Large intestine (tissue), 3 donors: ENCODE results near the gene CDRT15. TPM values are rescaled to one million over a fixed set of nuclear protein-coding genes. Genes with fewer than 3 reads are reported as not detected.
"Not testable (repeated sequence)": the region's sequence is repeated elsewhere in the genome, so short reads cannot be mapped to it uniquely, and the experiment has no call there.

Experiments used
- DNase-seq, 2 donors: peaks; one replicate each; pipeline versions ENCODE4 v3.0.0 to v3.0.0-alpha.2; 2013
- H3K27ac ChIP-seq: one replicate; pipeline ENCODE4 v1.5.1; 2013; ENCODE audit warnings: low read length
- H3K27me3 ChIP-seq: 2 replicates; pipeline ENCODE4 v1.6.1; 2013; ENCODE audit warnings: low read length; ENCODE audit not compliant: control insufficient read depth, insufficient read depth
- H3K36me3 ChIP-seq: 2 replicates; pipeline ENCODE4 v1.6.1; 2013; ENCODE audit warnings: low read length; ENCODE audit not compliant: control insufficient read depth, insufficient read depth
- H3K4me1 ChIP-seq: one replicate; pipeline ENCODE4 v1.6.1; 2013; ENCODE audit warnings: low read length; ENCODE audit not compliant: control insufficient read depth, insufficient read depth
- H3K4me3 ChIP-seq: one replicate; pipeline ENCODE4 v1.5.1; 2013; ENCODE audit warnings: low read length
- H3K9me3 ChIP-seq: one replicate; pipeline ENCODE4 v1.6.1; 2013; ENCODE audit warnings: mild to moderate bottlenecking, low read depth, low read length, moderate library complexity; ENCODE audit not compliant: control insufficient read depth
- WGBS: methylation state at CpG from one replicate; pipeline ENCODE4 v1.1.5; 2013; ENCODE audit warnings: low lambda C conversion rate; ENCODE audit not compliant: insufficient coverage; 5-methylcytosine and 5-hydroxymethylcytosine counted together
- polyA plus RNA-seq: library from polyadenylated mRNA; unstranded; fragments of 120-200 nt; gene quantifications from one replicate; pipeline ENCODE4 v1.2.1, GENCODE V29; 2013

Gene CDRT15
- polyA plus RNA-seq, 1 donor: 0.34 TPM

GRCh38 chr17:14191469-14191868, 45.2 kb downstream of the CDRT15 start:
- DNase-seq, H3K9me3 ChIP-seq, H3K36me3 ChIP-seq, H3K27ac ChIP-seq, H3K4me1 ChIP-seq, H3K27me3 ChIP-seq, H3K4me3 ChIP-seq: not testable (repeated sequence)

GRCh38 chr17:14190774-14191173, 45.9 kb downstream of the CDRT15 start:
- no CpG with 5 or more reads among the region's 1 CpG for WGBS
- not testable (repeated sequence) for H3K36me3 ChIP-seq, H3K27ac ChIP-seq, H3K9me3 ChIP-seq, H3K4me1 ChIP-seq, H3K27me3 ChIP-seq, H3K4me3 ChIP-seq
- DNase-seq: peak in 1 of 2 donors; percentile 35

DNA sequence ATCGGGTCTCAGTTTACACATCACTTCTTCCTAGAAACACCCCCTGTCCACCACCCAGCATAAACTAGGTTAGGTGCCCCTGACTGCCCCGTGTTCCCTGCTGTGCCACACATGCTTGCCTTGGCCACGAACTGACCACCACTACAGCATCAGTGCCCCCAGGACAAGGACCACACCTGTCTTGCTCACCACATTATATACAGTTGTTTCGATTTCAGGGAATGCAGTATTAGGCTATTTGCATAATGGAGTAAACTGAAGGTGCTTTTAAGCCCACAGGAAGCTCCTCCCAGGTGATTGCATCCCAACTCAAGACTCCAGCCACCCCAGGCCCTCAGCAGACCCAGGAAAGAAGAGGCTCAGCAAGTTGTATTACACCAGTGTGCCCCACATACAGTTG, 50.2 kb downstream of the CDRT15 start:
- not testable (repeated sequence) for H3K9me3 ChIP-seq, H3K4me1 ChIP-seq

More for the DNA sequence above, 50.2 kb downstream of the CDRT15 start:
- not testable (repeated sequence) for H3K36me3 ChIP-seq, H3K27ac ChIP-seq, DNase-seq, H3K27me3 ChIP-seq, H3K4me3 ChIP-seq
- WGBS: no CpG with 5 or more reads among the region's 4 CpGs

Other genes starting within 250 kb of the CDRT15 start
- gene COX10, start 167.4 kb downstream of the CDRT15 start, polyA plus RNA-seq: 15.5 TPM
- 1.5 TPM for gene HS3ST3B1, start 64.2 kb upstream of the CDRT15 start, polyA plus RNA-seq